HEK293 (cell line): ENCODE results near the gene FAM174A.

Source experiments
- YY1 ChIP-seq: fragments of 450-650 bp; formaldehyde crosslinking; IDR thresholded peaks from 2 replicates; pipeline ENCODE4 v1.5.1; 2018; ENCODE audit warnings: missing biosample characterization, missing genetic modification characterization
- ZNF211 ChIP-seq: fragments of 450-650 bp; formaldehyde crosslinking; IDR thresholded peaks from 2 replicates; pipeline ENCODE4 v1.5.1; 2016; ENCODE audit warnings: low read depth, missing biosample characterization, missing genetic modification characterization
- ZNF501 ChIP-seq: fragments of 450-650 bp; formaldehyde crosslinking; IDR thresholded peaks from 2 replicates; pipeline ENCODE4 v1.5.1; 2016; ENCODE audit warnings: missing biosample characterization, missing genetic modification characterization
- TF ChIP-seq, protein P1 (sequence below): fragments of 450-650 bp; formaldehyde crosslinking; IDR thresholded peaks from 2 replicates; pipeline ENCODE4 v1.5.1; 2016; ENCODE audit warnings: missing biosample characterization, missing genetic modification characterization
- TF ChIP-seq, protein P2 (sequence below): fragments of 450-650 bp; formaldehyde crosslinking; IDR thresholded peaks from 2 replicates; pipeline ENCODE4 v1.5.1; 2016; ENCODE audit warnings: missing biosample characterization, missing genetic modification characterization

DNA sequence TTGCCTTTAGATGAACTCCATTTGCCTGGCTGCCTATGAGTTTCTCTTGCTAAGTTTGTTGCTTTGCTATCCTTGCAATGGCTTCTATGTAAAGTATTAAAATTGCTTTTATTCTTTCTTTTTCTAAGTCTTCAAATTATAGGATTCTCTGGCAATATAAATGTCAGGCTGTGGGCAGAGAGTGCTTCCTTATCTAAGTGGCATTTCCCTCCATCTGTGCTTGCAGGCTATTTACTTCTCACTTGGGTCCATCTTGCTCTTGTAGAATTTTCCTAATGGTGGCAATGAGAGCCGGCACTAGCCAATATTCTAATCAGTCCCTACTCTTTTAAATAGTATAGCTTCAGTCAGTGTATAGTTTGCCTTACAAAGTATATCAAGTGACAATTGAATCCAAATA, 63.3 kb downstream of the FAM174A start:
- TF ChIP-seq, protein P1, sequence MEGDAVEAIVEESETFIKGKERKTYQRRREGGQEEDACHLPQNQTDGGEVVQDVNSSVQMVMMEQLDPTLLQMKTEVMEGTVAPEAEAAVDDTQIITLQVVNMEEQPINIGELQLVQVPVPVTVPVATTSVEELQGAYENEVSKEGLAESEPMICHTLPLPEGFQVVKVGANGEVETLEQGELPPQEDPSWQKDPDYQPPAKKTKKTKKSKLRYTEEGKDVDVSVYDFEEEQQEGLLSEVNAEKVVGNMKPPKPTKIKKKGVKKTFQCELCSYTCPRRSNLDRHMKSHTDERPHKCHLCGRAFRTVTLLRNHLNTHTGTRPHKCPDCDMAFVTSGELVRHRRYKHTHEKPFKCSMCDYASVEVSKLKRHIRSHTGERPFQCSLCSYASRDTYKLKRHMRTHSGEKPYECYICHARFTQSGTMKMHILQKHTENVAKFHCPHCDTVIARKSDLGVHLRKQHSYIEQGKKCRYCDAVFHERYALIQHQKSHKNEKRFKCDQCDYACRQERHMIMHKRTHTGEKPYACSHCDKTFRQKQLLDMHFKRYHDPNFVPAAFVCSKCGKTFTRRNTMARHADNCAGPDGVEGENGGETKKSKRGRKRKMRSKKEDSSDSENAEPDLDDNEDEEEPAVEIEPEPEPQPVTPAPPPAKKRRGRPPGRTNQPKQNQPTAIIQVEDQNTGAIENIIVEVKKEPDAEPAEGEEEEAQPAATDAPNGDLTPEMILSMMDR (tag by site-specific recombination): no peak
- TF ChIP-seq ZNF501 (tag by site-specific recombination): no peak
- no peak for TF ChIP-seq YY1 (tag by site-specific recombination)
- TF ChIP-seq, protein P2, sequence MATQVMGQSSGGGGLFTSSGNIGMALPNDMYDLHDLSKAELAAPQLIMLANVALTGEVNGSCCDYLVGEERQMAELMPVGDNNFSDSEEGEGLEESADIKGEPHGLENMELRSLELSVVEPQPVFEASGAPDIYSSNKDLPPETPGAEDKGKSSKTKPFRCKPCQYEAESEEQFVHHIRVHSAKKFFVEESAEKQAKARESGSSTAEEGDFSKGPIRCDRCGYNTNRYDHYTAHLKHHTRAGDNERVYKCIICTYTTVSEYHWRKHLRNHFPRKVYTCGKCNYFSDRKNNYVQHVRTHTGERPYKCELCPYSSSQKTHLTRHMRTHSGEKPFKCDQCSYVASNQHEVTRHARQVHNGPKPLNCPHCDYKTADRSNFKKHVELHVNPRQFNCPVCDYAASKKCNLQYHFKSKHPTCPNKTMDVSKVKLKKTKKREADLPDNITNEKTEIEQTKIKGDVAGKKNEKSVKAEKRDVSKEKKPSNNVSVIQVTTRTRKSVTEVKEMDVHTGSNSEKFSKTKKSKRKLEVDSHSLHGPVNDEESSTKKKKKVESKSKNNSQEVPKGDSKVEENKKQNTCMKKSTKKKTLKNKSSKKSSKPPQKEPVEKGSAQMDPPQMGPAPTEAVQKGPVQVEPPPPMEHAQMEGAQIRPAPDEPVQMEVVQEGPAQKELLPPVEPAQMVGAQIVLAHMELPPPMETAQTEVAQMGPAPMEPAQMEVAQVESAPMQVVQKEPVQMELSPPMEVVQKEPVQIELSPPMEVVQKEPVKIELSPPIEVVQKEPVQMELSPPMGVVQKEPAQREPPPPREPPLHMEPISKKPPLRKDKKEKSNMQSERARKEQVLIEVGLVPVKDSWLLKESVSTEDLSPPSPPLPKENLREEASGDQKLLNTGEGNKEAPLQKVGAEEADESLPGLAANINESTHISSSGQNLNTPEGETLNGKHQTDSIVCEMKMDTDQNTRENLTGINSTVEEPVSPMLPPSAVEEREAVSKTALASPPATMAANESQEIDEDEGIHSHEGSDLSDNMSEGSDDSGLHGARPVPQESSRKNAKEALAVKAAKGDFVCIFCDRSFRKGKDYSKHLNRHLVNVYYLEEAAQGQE (tag by site-specific recombination): no peak
- no peak for TF ChIP-seq ZNF211 (tag by site-specific recombination)
